ENCODE data around the gene MAPRE3. TPM values are rescaled to one million over a fixed set of nuclear protein-coding genes. Genes with fewer than 3 reads are reported as not detected.

MAPRE3 gene
- total and polyA plus RNA-seq, 9 of the 15 experiments (the other 6 are each of a cell fraction or from before 2014, with no cell fraction given), result 0.70 to 43.2 (median 12.6) TPM

DNA sequence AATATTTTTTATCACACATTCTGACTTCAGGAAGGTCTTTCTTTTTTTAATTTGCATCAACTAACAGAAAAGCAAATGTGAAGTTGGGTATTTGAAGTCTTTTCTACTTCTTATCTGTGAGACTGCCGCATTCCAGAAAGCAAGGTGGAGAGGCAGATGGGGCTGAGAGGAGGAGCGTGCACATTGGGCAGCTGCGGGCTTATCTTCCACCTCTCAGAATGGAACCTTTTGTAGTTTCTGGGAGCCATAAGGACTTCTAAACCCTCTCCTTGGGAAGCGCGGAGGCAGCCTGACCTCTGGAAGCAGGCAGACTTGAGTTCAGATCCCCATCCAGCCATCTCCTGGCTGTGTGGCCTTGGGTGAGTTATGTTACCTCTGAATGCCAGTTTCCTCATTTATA is 3.9 kb downstream of the MAPRE3 start (continued):
- TF ChIP-seq SAFB (IDR thresholded peaks at IDR 0.05; ENCODE audit: borderline replicate concordance, low read depth, low read length), result no peak
- peak in 1 of 3 experiments; percentile 38 for TF ChIP-seq YY1 (IDR thresholded peaks at IDR 0.05; ENCODE audit: borderline replicate concordance in 1 of 3, control insufficient read depth in 1 of 3, extremely low read depth in 1 of 3, insufficient read depth in 3 of 3, insufficient read length in 1 of 3, insufficient replicate concordance in 2 of 3, low read depth in 1 of 3, low read length in 2 of 3)
- TF ChIP-seq, protein P1, sequence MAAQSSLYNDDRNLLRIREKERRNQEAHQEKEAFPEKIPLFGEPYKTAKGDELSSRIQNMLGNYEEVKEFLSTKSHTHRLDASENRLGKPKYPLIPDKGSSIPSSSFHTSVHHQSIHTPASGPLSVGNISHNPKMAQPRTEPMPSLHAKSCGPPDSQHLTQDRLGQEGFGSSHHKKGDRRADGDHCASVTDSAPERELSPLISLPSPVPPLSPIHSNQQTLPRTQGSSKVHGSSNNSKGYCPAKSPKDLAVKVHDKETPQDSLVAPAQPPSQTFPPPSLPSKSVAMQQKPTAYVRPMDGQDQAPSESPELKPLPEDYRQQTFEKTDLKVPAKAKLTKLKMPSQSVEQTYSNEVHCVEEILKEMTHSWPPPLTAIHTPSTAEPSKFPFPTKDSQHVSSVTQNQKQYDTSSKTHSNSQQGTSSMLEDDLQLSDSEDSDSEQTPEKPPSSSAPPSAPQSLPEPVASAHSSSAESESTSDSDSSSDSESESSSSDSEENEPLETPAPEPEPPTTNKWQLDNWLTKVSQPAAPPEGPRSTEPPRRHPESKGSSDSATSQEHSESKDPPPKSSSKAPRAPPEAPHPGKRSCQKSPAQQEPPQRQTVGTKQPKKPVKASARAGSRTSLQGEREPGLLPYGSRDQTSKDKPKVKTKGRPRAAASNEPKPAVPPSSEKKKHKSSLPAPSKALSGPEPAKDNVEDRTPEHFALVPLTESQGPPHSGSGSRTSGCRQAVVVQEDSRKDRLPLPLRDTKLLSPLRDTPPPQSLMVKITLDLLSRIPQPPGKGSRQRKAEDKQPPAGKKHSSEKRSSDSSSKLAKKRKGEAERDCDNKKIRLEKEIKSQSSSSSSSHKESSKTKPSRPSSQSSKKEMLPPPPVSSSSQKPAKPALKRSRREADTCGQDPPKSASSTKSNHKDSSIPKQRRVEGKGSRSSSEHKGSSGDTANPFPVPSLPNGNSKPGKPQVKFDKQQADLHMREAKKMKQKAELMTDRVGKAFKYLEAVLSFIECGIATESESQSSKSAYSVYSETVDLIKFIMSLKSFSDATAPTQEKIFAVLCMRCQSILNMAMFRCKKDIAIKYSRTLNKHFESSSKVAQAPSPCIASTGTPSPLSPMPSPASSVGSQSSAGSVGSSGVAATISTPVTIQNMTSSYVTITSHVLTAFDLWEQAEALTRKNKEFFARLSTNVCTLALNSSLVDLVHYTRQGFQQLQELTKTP (IDR thresholded peaks at IDR 0.05; ENCODE audit: low read depth in 1 of 2, partially characterized antibody in 2 of 2), result no peak
- peak; percentile 42; the same call in 1 of the 2 replicates for TF ChIP-seq LEF1 (IDR thresholded peaks at IDR 0.05)
- TF ChIP-seq NRF1 (conservative IDR thresholded peaks at IDR 0.05 in 1 of 2, IDR thresholded peaks at IDR 0.05 in 1 of 2), result peak; percentile 33 to 45; a peak in 2 of 4 replicates
- TF ChIP-seq, protein P2, sequence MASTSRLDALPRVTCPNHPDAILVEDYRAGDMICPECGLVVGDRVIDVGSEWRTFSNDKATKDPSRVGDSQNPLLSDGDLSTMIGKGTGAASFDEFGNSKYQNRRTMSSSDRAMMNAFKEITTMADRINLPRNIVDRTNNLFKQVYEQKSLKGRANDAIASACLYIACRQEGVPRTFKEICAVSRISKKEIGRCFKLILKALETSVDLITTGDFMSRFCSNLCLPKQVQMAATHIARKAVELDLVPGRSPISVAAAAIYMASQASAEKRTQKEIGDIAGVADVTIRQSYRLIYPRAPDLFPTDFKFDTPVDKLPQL (IDR thresholded peaks at IDR 0.05; ENCODE audit: extremely low read depth, insufficient read length), result no peak
- TF ChIP-seq MECOM (CRISPR knock-in tag; IDR thresholded peaks at IDR 0.05), result peak; percentile 44; the same call in 1 of the 2 replicates
- peak in 1 of 2 experiments; percentile 94; a peak in 3 of 4 replicates for TF ChIP-seq RCOR1 (IDR thresholded peaks at IDR 0.05; ENCODE audit: borderline replicate concordance in 1 of 2, low read depth in 2 of 2, low read length in 2 of 2)
- no peak for TF ChIP-seq NFXL1 (CRISPR knock-in tag; IDR thresholded peaks at IDR 0.05)
- peak; percentile 83 for TF ChIP-seq DPF2 (IDR thresholded peaks at IDR 0.05)
- peak; percentile 66; the same call in 1 of the 2 replicates for TF ChIP-seq SMARCC2 (IDR thresholded peaks at IDR 0.05; ENCODE audit: low read depth)
- peak; percentile 53 to 55; a peak in 3 of 4 replicates for TF ChIP-seq KDM1A (IDR thresholded peaks at IDR 0.05)
- TF ChIP-seq, protein P3, sequence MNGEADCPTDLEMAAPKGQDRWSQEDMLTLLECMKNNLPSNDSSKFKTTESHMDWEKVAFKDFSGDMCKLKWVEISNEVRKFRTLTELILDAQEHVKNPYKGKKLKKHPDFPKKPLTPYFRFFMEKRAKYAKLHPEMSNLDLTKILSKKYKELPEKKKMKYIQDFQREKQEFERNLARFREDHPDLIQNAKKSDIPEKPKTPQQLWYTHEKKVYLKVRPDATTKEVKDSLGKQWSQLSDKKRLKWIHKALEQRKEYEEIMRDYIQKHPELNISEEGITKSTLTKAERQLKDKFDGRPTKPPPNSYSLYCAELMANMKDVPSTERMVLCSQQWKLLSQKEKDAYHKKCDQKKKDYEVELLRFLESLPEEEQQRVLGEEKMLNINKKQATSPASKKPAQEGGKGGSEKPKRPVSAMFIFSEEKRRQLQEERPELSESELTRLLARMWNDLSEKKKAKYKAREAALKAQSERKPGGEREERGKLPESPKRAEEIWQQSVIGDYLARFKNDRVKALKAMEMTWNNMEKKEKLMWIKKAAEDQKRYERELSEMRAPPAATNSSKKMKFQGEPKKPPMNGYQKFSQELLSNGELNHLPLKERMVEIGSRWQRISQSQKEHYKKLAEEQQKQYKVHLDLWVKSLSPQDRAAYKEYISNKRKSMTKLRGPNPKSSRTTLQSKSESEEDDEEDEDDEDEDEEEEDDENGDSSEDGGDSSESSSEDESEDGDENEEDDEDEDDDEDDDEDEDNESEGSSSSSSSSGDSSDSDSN (IDR thresholded peaks at IDR 0.05; ENCODE audit: borderline replicate concordance in 1 of 2, low read depth in 2 of 2, low read length in 2 of 2), result 0 out of 4 replicates have a peak, but pooled peaks have one; percentile 34 to 55
- no peak for TF ChIP-seq JUN (IDR thresholded peaks at IDR 0.05; ENCODE audit: borderline replicate concordance, low read depth, low read length)
- no peak for TF ChIP-seq JUN (CRISPR knock-in tag; IDR thresholded peaks at IDR 0.05; ENCODE audit: borderline replicate concordance)
- TF ChIP-seq SOX6 (IDR thresholded peaks at IDR 0.05), result peak; percentile 93
- no peak for TF ChIP-seq HNRNPH1 (optimal IDR thresholded peaks at IDR 0.05; ENCODE audit: low read depth, low read length)
- peak; percentile 90 for TF ChIP-seq CBFA2T2 (conservative IDR thresholded peaks at IDR 0.05)
- peak; percentile 59; the same call in 1 of the 2 replicates for TF ChIP-seq SMAD4 (CRISPR knock-in tag; conservative IDR thresholded peaks at IDR 0.05)
- TF ChIP-seq TBL1XR1 (IDR thresholded peaks at IDR 0.05; ENCODE audit: low read length in 2 of 2), result peak; percentile 61 to 62; a peak in 2 of 4 replicates

Data from K562 (cell line).